ENCODE data around the gene USP3.
"Not testable (repeated sequence)": the region's sequence is repeated elsewhere in the genome, so short reads cannot be mapped to it uniquely, and the experiment has no call there.

USP3 gene

DNA sequence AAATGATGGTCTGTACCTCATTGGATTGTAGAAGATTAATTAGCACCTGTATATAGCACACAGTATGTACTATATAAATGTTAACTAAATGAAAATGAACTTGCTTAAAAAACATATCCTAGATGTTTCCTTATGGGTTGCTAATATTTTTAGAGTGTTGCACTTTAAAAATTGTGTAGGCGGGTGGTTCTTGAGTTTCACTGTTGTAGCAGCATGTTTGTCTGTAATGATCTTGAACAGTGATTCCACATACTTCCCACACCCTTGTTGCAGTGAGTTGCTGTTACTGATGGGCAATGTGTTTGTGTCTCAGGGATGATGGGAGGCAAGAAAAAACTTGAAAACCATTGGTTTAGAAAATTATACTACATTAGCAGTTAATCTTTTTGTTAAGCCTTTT, 22.0 kb downstream of the USP3 start:
- in situ Hi-C loops (cut with MboI; ENCODE audit: low pct_unique_long_range_greater_than_20kb, low sequenced_read_pairs, unreplicated experiment), result no loop called here
- DNase-seq (ENCODE audit: low spot score), result no peak
- TF ChIP-seq CTCF (IDR thresholded peaks at IDR 0.05; ENCODE audit: extremely low read depth, insufficient read depth, missing control alignments), result no peak

DNA sequence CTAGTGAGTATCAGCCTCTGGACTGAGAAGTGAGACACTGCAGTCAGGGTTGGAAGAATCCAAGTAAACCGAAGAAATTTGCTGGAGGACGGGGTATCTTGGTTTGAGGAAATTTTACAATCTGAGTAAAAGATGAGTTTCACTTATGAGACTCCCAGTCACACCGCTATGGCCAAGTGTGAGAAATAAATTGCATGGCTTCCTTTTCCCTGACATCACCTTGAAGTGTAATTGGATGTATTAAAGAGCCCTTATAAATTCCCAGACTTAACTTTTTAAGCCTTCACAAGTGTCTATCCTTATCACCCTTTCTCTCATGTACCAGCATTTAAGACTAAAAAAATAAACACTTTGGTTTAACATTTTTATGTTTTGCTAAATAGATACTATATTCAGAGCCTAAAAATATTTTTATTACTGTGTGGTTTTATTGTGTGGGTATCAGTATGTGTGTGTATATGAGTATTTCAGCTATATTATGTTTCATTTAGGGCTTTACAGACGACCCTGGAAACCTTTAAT, 23.8 kb downstream of the USP3 start:
- no peak for DNase-seq (ENCODE audit: low spot score)
- no peak for TF ChIP-seq CTCF (IDR thresholded peaks at IDR 0.05; ENCODE audit: extremely low read depth, insufficient read depth, missing control alignments)
- in situ Hi-C loops (cut with MboI; ENCODE audit: low pct_unique_long_range_greater_than_20kb, low sequenced_read_pairs, unreplicated experiment), result no loop called here

DNA sequence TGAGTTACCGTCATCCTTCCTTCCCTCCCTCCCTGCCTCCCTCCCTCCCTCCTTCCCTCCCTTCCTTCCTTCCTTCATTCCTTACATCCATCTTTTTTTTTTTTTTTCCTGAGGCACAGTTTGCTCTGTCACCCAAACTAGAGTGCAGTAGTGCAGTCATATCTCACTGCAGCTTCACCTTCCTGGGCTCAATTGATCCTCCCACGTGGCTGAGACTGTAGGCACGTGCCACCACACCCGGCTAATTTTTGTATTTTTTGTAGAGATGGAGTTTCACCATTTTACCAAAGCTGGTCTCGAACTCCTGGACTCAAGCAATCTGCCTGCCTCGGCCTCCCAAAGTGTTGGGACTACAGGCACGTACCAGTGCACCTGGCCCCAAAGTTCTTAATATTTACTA, 25.8 kb downstream of the USP3 start:
- no peak for DNase-seq (ENCODE audit: low spot score)
- TF ChIP-seq CTCF (IDR thresholded peaks at IDR 0.05; ENCODE audit: extremely low read depth, insufficient read depth, missing control alignments), result no peak
- in situ Hi-C loops (cut with MboI; ENCODE audit: low pct_unique_long_range_greater_than_20kb, low sequenced_read_pairs, unreplicated experiment), result no loop called here

- TF ChIP-seq CTCF (IDR thresholded peaks at IDR 0.05; ENCODE audit: extremely low read depth, insufficient read depth, missing control alignments), result no peak
- in situ Hi-C loops (cut with MboI; ENCODE audit: low pct_unique_long_range_greater_than_20kb, low sequenced_read_pairs, unreplicated experiment), result no loop called here
- DNase-seq (ENCODE audit: low spot score), result peak; percentile 31
Observed at GRCh38 chr15:63530752-63531299, 26.4 kb downstream of the USP3 start.

- in situ Hi-C loops (cut with MboI; ENCODE audit: low pct_unique_long_range_greater_than_20kb, low sequenced_read_pairs, unreplicated experiment), result no loop called here
- no peak for DNase-seq (ENCODE audit: low spot score)
- TF ChIP-seq CTCF (IDR thresholded peaks at IDR 0.05; ENCODE audit: extremely low read depth, insufficient read depth, missing control alignments), result peak; percentile 14
Observed at GRCh38 chr15:63531586-63531985, 27.2 kb downstream of the USP3 start.

DNA sequence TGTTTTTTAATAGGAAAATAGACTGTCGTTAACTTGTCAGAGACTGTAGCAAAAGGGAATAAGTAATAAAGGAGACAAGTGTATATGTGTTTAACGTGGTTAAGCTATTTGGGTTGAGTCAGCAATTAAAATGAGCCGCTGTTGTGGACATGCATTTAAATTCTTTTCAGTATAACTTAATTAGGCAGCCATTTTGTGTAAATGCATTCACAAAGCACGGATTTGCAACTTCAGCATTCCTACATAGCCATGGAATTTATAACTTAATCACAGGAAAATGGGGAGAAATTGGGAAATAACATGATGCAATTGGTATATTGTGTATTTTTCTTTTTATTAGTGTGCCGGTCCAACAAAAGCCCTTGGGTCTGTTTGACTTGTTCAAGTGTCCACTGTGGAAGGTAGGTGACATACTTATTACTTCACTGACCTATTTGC, 27.9 kb downstream of the USP3 start:
- in situ Hi-C loops (cut with MboI; ENCODE audit: low pct_unique_long_range_greater_than_20kb, low sequenced_read_pairs, unreplicated experiment), result no loop called here
- no peak for DNase-seq (ENCODE audit: low spot score)
- TF ChIP-seq CTCF (IDR thresholded peaks at IDR 0.05; ENCODE audit: extremely low read depth, insufficient read depth, missing control alignments), result no peak

GRCh38 chr15:63534888-63535287, 30.5 kb downstream of the USP3 start:
- in situ Hi-C loops (cut with MboI; ENCODE audit: low pct_unique_long_range_greater_than_20kb, low sequenced_read_pairs, unreplicated experiment); DNase-seq (ENCODE audit: low spot score): not testable (repeated sequence)
